Liver (tissue), 9 donors: Measurements from ENCODE around the gene SLC22A5. TPM values are rescaled to one million over a fixed set of nuclear protein-coding genes. Genes with fewer than 3 reads are reported as not detected.

Experiments used
- DNase-seq: peaks from one replicate; pipeline ENCODE4 v3.0.0-alpha.2; 2017; ENCODE audit warnings: low spot score
- H3K27ac ChIP-seq, 2 donors: one replicate each; pipeline ENCODE4 v1.7.0; 2013; ENCODE audit warnings: inconsistent platforms in 2 of 2, low read length in 2 of 2, control low read depth in 1 of 2, low read depth in 1 of 2, mild to moderate bottlenecking in 1 of 2
- H3K27me3 ChIP-seq, 4 donors: one replicate each; pipeline versions ENCODE4 v1.6.1 to v1.7.0; 2013; ENCODE audit warnings: low read length in 3 of 4, inconsistent platforms in 1 of 4, mild to moderate bottlenecking in 1 of 4, moderate library complexity in 1 of 4; ENCODE audit not compliant: control insufficient read depth in 4 of 4, insufficient read depth in 4 of 4
- H3K36me3 ChIP-seq, 4 donors: one replicate each; pipeline versions ENCODE4 v1.6.1 to v1.7.0; 2013; ENCODE audit warnings: low read length in 3 of 4, mild to moderate bottlenecking in 3 of 4, low read depth in 1 of 4, moderate library complexity in 1 of 4; ENCODE audit not compliant: control insufficient read depth in 4 of 4, insufficient read depth in 3 of 4
- H3K4me1 ChIP-seq, 4 donors: one replicate each; pipeline versions ENCODE4 v1.6.1 to v1.7.0; 2013; ENCODE audit warnings: low read length in 3 of 4, mild to moderate bottlenecking in 3 of 4, moderate library complexity in 1 of 4; ENCODE audit not compliant: control insufficient read depth in 4 of 4, insufficient read depth in 4 of 4
- H3K4me3 ChIP-seq, 3 donors: one replicate each; pipeline versions ENCODE4 v1.6.1 to v1.7.0; 2013; ENCODE audit warnings: low read length in 3 of 3, control low read depth in 1 of 3, low read depth in 1 of 3, mild to moderate bottlenecking in 1 of 3
- H3K9ac ChIP-seq, 2 donors: one replicate each; pipeline ENCODE4 v1.7.0; 2013; ENCODE audit warnings: low read length in 2 of 2, mild to moderate bottlenecking in 2 of 2, moderate library complexity in 2 of 2, control low read depth in 1 of 2, low read depth in 1 of 2
- H3K9me3 ChIP-seq, 4 donors: one replicate each; pipeline versions ENCODE4 v1.6.1 to v1.7.0; 2013; ENCODE audit warnings: low read length in 3 of 4; ENCODE audit not compliant: control insufficient read depth in 4 of 4
- ATF3 ChIP-seq: IDR thresholded peaks from 2 replicates; pipeline ENCODE4 v1.6.1; 2016; ENCODE audit warnings: antibody characterized with exemption
- CTCF ChIP-seq: fragments of 150-350 bp; IDR thresholded peaks from 2 replicates; pipeline ENCODE4 v1.5.1; 2017; ENCODE audit warnings: improper control_type of control experiment, low read depth, low read length; ENCODE audit not compliant: missing input control
- EGR1 ChIP-seq, 2 donors: IDR thresholded peaks; 2 replicates each; pipeline ENCODE4 v1.6.1; 2016 to 2018; ENCODE audit warnings: antibody characterized with exemption in 2 of 2, low read depth in 2 of 2
- FOXA1 ChIP-seq: IDR thresholded peaks from 2 replicates; pipeline ENCODE4 v1.6.1; 2016; ENCODE audit warnings: antibody characterized with exemption
- GABPA ChIP-seq, 2 donors: IDR thresholded peaks in 1 of 2; conservative IDR thresholded peaks in 1 of 2; 2 replicates each; pipeline ENCODE4 v1.6.1; 2016; ENCODE audit warnings: antibody characterized with exemption in 2 of 2, mild to moderate bottlenecking in 1 of 2, moderate library complexity in 1 of 2
- HNF4A ChIP-seq, 2 donors: conservative IDR thresholded peaks; 2 replicates each; pipeline ENCODE4 v1.6.1; 2016; ENCODE audit warnings: antibody characterized with exemption in 2 of 2, mild to moderate bottlenecking in 2 of 2
- JUND ChIP-seq, 2 donors: IDR thresholded peaks; 2 replicates each; pipeline ENCODE4 v1.6.1; 2016; ENCODE audit warnings: antibody characterized with exemption in 2 of 2
- NR2F2 ChIP-seq: IDR thresholded peaks from 2 replicates; pipeline ENCODE4 v1.6.1; 2016; ENCODE audit warnings: antibody characterized with exemption
- RAD21 ChIP-seq, 2 donors: IDR thresholded peaks; 2 replicates each; pipeline ENCODE4 v1.6.1; 2016; ENCODE audit warnings: antibody characterized with exemption in 2 of 2, mild to moderate bottlenecking in 2 of 2
- RXRA ChIP-seq, 2 donors: IDR thresholded peaks; 2 replicates each; pipeline ENCODE4 v1.6.1; 2017 to 2018; ENCODE audit warnings: antibody characterized with exemption in 2 of 2, mild to moderate bottlenecking in 1 of 2
- TAF1 ChIP-seq: conservative IDR thresholded peaks from 2 replicates; pipeline ENCODE4 v1.6.1; 2016; ENCODE audit warnings: antibody characterized with exemption, mild to moderate bottlenecking
- YY1 ChIP-seq: IDR thresholded peaks from 2 replicates; pipeline ENCODE4 v1.6.1; 2016; ENCODE audit warnings: antibody characterized with exemption, mild to moderate bottlenecking
- WGBS: extraction: QIAGEN DNeasy Blood & Tissue Kit; methylation state at CpG from one replicate; pipeline ENCODE4 v1.1.7; 2013; 5-methylcytosine and 5-hydroxymethylcytosine counted together
- polyA plus RNA-seq, 2 donors: library from polyadenylated mRNA; stranded (reverse) in 1 of 2; unstranded in 1 of 2; fragments of 200-250 nt in 1 of 2; fragments of >200 nt in 1 of 2; fragmentation: Nextera tagmentation in 1 of 2; extraction: Ambion mirVana in 1 of 2; gene quantifications; one replicate each; pipeline versions ENCODE4 v1.2.1 to v1.2.3, GENCODE V29; 2013 to 2015
- total RNA-seq, 2 donors: library from RNA; depleted of rRNA; stranded (reverse); fragments of >200 nt; gene quantifications; one replicate each; pipeline ENCODE4 v1.2.3, GENCODE V29; 2014
- TF ChIP-seq, protein P1 (sequence below): IDR thresholded peaks from 2 replicates; pipeline ENCODE4 v1.6.1; 2016; ENCODE audit warnings: antibody characterized with exemption
- TF ChIP-seq, protein P2 (sequence below): IDR thresholded peaks from 2 replicates; pipeline ENCODE4 v1.6.1; 2016; ENCODE audit warnings: antibody characterized with exemption, mild to moderate bottlenecking
- TF ChIP-seq, protein P3 (sequence below): IDR thresholded peaks from 2 replicates; pipeline ENCODE4 v1.6.1; 2016; ENCODE audit warnings: antibody characterized with exemption
- donor health status: healthy.
- donor health status: healthy.
- donor health status: healthy.
- donor health status: healthy.
- donor health status: healthy.

The SLC22A5 gene
- total and polyA plus RNA-seq, 4 donors: 3.4 to 12.7 (median 8.5) TPM

GRCh38 chr5:132371603-132371994 lies 2.1 kb downstream of the SLC22A5 start:
- no peak for DNase-seq
- H3K27me3 ChIP-seq: no peaks in the 10 kb centered on the region
- H3K27ac ChIP-seq: no peak overlapping the region
- peaks cover 0 to 34% (median 25%) of the 10 kb centered on the region in 4 donors for H3K4me1 ChIP-seq
- H3K36me3 ChIP-seq: peaks cover 0 to under 1% (median 0%) of the 10 kb centered on the region in 4 donors
- TF ChIP-seq, protein P1, sequence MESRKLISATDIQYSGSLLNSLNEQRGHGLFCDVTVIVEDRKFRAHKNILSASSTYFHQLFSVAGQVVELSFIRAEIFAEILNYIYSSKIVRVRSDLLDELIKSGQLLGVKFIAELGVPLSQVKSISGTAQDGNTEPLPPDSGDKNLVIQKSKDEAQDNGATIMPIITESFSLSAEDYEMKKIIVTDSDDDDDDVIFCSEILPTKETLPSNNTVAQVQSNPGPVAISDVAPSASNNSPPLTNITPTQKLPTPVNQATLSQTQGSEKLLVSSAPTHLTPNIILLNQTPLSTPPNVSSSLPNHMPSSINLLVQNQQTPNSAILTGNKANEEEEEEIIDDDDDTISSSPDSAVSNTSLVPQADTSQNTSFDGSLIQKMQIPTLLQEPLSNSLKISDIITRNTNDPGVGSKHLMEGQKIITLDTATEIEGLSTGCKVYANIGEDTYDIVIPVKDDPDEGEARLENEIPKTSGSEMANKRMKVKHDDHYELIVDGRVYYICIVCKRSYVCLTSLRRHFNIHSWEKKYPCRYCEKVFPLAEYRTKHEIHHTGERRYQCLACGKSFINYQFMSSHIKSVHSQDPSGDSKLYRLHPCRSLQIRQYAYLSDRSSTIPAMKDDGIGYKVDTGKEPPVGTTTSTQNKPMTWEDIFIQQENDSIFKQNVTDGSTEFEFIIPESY: no peak
- TF ChIP-seq RXRA (IDR thresholded peaks at IDR 0.05): peak in 1 of 2 donors; percentile 14
- no peak overlapping the region for H3K4me3 ChIP-seq
- no peaks in the 10 kb centered on the region for H3K9me3 ChIP-seq
- no peak overlapping the region for H3K9ac ChIP-seq
- WGBS: 78% methylated on average over 5 of the region's 5 CpGs

GRCh38 chr5:132372127-132372526 lies 2.6 kb downstream of the SLC22A5 start:
- H3K9me3 ChIP-seq: no peaks in the 10 kb centered on the region
- no peaks in the 10 kb centered on the region for H3K27me3 ChIP-seq
- no peak overlapping the region for H3K27ac ChIP-seq
- H3K36me3 ChIP-seq: no peaks in the 10 kb centered on the region
- H3K9ac ChIP-seq: no peak overlapping the region
- no peak for DNase-seq
- no peak for TF ChIP-seq FOXA1
- TF ChIP-seq, protein P2, sequence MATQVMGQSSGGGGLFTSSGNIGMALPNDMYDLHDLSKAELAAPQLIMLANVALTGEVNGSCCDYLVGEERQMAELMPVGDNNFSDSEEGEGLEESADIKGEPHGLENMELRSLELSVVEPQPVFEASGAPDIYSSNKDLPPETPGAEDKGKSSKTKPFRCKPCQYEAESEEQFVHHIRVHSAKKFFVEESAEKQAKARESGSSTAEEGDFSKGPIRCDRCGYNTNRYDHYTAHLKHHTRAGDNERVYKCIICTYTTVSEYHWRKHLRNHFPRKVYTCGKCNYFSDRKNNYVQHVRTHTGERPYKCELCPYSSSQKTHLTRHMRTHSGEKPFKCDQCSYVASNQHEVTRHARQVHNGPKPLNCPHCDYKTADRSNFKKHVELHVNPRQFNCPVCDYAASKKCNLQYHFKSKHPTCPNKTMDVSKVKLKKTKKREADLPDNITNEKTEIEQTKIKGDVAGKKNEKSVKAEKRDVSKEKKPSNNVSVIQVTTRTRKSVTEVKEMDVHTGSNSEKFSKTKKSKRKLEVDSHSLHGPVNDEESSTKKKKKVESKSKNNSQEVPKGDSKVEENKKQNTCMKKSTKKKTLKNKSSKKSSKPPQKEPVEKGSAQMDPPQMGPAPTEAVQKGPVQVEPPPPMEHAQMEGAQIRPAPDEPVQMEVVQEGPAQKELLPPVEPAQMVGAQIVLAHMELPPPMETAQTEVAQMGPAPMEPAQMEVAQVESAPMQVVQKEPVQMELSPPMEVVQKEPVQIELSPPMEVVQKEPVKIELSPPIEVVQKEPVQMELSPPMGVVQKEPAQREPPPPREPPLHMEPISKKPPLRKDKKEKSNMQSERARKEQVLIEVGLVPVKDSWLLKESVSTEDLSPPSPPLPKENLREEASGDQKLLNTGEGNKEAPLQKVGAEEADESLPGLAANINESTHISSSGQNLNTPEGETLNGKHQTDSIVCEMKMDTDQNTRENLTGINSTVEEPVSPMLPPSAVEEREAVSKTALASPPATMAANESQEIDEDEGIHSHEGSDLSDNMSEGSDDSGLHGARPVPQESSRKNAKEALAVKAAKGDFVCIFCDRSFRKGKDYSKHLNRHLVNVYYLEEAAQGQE: no peak
- TF ChIP-seq ATF3: no peak
- TF ChIP-seq HNF4A (conservative IDR thresholded peaks at IDR 0.05): no peak
- TF ChIP-seq NR2F2: no peak
- TF ChIP-seq GABPA (IDR thresholded peaks at IDR 0.05 in 1 of 2, conservative IDR thresholded peaks at IDR 0.05 in 1 of 2): no peak
- TF ChIP-seq CTCF: no peak
- TF ChIP-seq TAF1: no peak
- no peak for TF ChIP-seq EGR1 (IDR thresholded peaks at IDR 0.05; ENCODE audit: low read depth in 2 of 2)
- TF ChIP-seq YY1: no peak
- TF ChIP-seq, protein P3, sequence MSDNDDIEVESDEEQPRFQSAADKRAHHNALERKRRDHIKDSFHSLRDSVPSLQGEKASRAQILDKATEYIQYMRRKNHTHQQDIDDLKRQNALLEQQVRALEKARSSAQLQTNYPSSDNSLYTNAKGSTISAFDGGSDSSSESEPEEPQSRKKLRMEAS: no peak
- TF ChIP-seq RXRA (IDR thresholded peaks at IDR 0.05): no peak
- no peak for TF ChIP-seq RAD21 (IDR thresholded peaks at IDR 0.05)
- no peak for TF ChIP-seq JUND (IDR thresholded peaks at IDR 0.05)
- peaks cover 0 to 34% (median 25%) of the 10 kb centered on the region in 4 donors for H3K4me1 ChIP-seq
- no peak overlapping the region for H3K4me3 ChIP-seq
- 73% methylated on average over 2 of the region's 2 CpGs for WGBS
